Metanephros (tissue), 1 donor: Measurements from ENCODE around the gene SPTA1. TPM values are rescaled to one million over a fixed set of nuclear protein-coding genes. Genes with fewer than 3 reads are reported as not detected.

Experiments used
- total RNA-seq: library from RNA; depleted of rRNA; stranded (reverse); fragments of >200 nt; gene quantifications from one replicate; pipeline ENCODE4 v1.2.3, GENCODE V29; 2014

SPTA1 gene
- 22.7 TPM for total RNA-seq

DNA sequence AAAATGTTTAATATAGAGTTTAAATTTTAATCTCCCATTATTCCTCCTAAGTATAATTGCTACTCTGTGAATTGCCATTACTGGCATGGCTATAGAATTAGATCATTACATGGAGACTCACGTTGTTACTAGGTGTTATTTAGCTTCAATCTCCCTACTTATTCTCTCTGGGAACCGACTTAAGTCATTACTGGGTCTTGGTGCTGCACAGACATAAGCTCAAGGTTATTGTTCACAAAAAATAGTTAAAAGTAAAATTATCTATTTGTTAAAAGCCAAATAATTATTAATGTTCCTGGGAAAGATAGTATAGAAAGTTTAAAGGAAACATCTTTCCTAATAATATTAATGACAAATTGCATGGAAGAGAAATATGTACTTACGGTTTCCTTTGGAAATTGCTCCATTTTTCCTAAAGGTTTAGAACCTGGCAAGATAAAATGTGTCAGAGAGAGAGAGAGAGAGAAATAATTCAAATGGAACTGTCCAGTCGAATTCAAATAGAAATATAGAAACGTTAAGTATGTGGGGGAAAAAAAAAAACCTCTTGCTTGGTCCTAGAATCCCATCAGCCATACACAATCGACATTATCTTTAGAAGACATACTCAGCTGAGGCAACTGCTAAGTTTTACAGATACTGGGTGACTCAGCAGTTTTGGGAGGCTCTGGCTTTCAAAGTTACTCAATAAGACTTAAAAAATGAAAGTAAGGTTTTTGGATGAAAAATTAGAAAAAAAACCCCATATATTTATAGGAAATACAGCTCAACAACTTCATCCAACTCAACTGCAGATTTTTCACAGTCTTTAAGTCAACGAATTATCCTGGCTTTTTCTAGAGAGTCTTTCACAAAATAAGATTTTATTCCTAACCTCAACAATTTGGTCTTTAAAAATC lies at the start of gene SPTA1:
TSS of gene SPTA1 (minus strand) at position 605 of the 899 bp plus-strand sequence. CDS start at position 407, 198 bp downstream.

DNA sequence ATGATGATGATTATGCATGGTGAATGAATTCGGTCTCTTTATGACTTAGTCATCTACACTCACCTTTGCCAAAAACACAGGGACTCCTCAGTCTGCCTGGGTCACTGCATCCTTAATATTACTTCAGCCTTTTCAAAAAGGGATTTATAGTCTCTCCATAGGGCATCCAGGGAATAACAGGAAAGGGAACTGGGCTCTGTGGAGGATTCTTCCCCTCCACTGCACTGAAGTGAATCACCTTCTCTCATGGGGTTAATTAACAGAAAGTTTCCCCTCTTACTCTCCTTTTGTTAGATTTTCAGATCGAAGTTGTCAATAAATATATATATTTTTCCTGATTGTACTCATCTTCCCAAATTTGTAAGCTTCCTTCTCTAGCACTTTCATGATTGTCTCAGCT lies 34.1 kb upstream of the SPTA1 start, which contains the start of gene OR6K3:
TSS of gene OR6K3 (minus strand) at position 101 of the 400 bp plus-strand sequence. CDS start 2,605 bp downstream, outside the sequence.

DNA sequence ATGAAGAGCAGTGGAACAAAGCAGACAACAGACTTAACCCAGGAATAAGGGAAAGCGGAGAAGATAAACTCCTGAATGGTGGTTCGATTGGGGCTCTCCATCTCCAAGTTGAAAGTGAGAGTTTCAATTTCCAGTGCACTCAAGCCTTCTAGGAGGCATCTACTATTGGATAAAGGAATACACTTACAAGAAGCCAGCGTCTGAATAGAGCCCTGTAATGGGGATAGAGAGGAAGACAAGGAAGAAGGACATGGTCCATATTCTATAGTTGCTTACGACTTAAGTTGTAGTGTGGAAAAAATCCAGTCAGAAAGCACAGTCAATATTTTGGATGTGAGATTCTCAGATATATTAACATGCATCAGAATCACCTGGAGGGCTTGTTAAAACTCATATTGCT lies 14.0 kb upstream of the SPTA1 start, which contains the start of gene OR6K2:
TSS of gene OR6K2 (minus strand) at position 101 of the 400 bp plus-strand sequence. CDS start at position 101, 0 bp downstream.

DNA sequence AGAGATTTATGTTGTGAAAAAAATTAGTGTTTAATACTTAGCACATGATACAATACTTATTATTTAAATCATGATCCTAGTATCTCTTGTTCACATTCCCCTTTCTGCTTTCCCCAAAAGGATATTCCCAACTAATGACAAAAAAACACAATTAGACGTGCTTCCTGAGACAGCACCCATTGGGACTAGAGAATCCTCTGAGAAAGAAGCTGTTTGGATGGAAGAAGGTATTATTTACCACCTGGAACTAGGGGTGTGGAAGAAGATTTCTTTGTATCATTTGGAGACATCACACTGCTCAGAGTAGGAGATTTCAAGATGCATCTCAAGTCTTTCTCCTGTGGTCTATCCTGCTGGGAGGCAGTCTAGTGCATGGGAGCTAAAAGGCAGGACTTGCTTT lies 81.5 kb downstream of the SPTA1 start, which contains the start of gene OR10Z1:
TSS of gene OR10Z1 (plus strand) at position 301 of the 400 bp plus-strand sequence. CDS start 1,171 bp downstream, outside the sequence.

DNA sequence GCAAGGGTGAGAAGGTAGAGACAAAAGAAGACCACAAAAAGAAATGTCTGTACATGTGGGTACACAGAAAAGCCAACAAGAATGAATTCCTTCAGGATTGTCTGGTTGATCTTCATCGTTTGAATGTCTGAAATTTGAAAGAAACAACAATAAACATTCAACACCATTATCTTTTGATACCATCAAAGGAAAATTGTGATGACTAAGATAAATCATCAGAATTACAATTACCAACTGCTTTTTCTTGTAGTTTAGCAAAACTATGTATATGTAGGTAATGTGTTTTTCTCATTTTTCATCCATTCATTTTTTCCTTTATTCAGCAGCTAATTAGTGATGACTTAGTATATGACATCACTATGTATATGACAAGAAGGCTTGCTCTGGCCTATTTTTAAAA lies 106.8 kb downstream of the SPTA1 start, which contains the start of gene OR10X1:
TSS of gene OR10X1 (minus strand) at position 167 of the 400 bp plus-strand sequence. CDS start at position 167, 0 bp downstream.

DNA sequence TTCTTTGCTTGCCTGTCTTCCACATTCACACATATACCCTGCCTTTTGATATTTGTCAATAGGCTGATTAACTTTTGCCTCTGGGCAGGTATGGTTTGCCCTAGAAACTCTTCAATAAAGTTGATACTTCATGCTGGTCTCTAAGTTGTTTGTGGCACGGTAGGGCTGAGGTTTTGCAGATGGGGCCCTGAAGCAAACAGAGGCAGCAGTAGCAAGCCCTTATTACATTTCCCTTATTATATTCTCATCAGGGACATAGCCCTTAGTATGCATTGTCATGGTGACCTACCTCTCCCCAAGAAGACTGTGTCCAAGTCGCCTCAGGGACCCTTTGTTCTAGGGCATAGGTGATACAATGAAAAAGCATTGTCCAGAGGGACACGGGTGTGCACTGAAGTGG lies 116.0 kb downstream of the SPTA1 start, which contains the start of gene OR6P1:
TSS of gene OR6P1 (minus strand) at position 101 of the 400 bp plus-strand sequence. CDS start 6,976 bp downstream, outside the sequence.

Other genes with a start within 250 kb of the SPTA1 start
- gene OR10K1, start 224.9 kb downstream of the SPTA1 start, total RNA-seq, result not detected
- gene OR10R2, start 214.5 kb downstream of the SPTA1 start, total RNA-seq, result not detected
- gene OR6Y1, start 132.3 kb downstream of the SPTA1 start, total RNA-seq, result not detected
- gene OR6P1, start 116.1 kb downstream of the SPTA1 start, total RNA-seq, result not detected
- gene OR10X1, start 106.8 kb downstream of the SPTA1 start, total RNA-seq, result not detected
- gene OR10Z1, start 81.4 kb downstream of the SPTA1 start, total RNA-seq, result not detected
- not detected for gene OR6K2, start 13.9 kb upstream of the SPTA1 start, total RNA-seq
- gene OR6K3, start 34.0 kb upstream of the SPTA1 start, total RNA-seq, result not detected
- gene OR6K6, start 68.0 kb upstream of the SPTA1 start, total RNA-seq, result not detected
- not detected for gene OR6N1, start 85.5 kb upstream of the SPTA1 start, total RNA-seq
- not detected for gene OR6N2, start 94.5 kb upstream of the SPTA1 start, total RNA-seq
- gene MNDA, start 144.6 kb upstream of the SPTA1 start, total RNA-seq, result 18.7 TPM
- gene PYHIN1, start 244.8 kb upstream of the SPTA1 start, total RNA-seq, result 0.18 TPM